Midbrain (tissue), 1 donor: ENCODE measurements around the gene IRF2BP1.
"Not testable (repeated sequence)": the region's sequence is repeated elsewhere in the genome, so short reads cannot be mapped to it uniquely, and the experiment has no call there.

Experiments used
- DNase-seq: peaks from one replicate; lab custom pipeline; 2025; lab: John Stamatoyannopoulos, UW

IRF2BP1 gene

GRCh38 chr19:45881082-45881908 lies 4.6 kb downstream of the IRF2BP1 start:
- no peak for DNase-seq

DNA sequence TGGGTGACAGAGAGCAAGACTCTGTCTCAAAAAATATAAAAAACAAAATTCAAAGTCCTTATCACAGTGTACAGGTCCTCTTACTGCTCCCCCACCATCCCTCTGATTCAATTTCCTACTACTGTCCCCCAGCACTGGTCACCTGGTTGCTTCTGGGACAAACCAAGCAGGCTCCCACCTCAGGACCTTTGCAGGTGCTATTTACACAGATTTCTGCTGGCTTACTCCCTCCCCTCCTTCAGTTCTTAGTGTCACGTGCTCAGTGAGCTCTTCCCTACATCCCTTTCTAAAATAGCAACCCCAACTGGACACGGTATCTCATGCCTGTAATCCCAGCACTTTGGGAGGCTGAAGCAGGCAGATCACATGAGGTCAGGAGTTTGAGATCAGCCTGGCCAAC lies 6.0 kb downstream of the IRF2BP1 start:
- DNase-seq, result no peak

DNA sequence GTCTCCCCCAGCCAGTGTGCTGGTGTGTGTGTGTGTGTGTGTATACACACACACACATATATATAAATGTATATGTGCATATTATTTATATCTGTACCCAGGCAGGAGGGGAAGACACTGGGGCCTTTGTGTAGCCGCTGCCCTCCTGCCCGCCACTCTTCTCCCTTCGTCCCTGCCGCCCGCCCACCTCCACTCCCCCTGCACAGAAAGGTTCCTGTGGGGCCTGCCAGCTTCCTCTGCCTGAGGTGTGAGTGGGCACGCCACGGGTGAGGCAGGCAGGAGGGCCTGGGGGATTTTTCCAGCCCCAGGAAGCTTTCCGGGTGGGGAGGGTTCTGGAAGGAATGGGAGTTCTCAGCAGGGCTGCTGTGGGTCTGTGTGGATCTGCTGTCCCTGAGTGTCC lies 6.9 kb downstream of the IRF2BP1 start:
- no peak for DNase-seq

- no peak for DNase-seq
Measured at GRCh38 chr19:45878043-45878794, 7.7 kb downstream of the IRF2BP1 start.

DNA sequence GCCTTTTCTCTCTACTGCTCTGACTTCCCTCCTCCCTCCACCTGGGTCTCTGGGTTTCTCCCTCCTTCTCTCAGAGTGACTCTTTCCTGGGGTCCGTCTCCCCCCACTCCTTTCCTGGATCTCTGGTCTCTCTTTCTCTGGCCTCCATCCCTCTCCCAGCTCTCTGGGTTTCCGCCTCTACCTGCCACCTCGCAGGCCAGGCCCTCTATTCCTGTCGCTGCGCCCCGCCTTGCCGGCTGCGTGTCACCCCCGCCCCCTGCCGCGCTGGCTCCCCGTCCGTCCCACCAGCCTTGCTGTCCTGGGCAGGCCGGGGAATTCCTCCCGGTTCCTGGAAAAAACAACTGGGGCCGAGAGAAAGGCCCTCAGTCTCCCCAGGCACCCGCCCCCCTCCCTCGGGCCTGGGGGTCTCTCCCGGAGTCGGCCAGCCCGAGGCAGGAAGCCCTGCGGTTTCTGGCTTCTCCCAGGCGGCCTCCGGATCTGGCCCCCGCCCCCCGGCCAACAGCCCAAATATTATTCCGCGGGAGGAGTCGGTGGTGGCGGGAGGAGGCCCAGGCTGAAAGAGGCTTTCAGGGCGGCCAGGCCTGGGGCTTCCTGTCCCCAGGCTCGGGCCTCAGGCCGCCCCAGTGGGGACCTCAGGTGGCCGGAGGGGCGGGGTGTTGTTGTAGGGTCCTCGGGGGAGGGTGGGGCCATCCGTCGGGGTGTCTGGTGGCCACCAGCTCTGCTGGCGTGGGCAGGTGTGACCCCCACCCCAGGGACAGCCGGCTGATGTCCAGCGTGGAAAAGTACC lies 9.3 kb downstream of the IRF2BP1 start:
- no peak for DNase-seq

DNA sequence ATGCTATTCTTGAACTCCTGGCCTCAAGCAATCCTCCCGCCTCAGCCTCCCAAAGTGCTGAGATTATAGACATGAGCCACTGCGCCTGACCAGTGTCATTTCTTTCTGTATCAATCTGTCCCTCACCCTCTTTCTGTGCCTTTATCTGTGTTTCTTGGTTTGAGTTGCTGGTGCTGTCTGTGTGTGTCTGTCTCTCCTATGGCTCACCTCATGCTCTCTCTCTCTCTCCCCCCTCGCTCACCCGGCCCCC lies 9.9 kb downstream of the IRF2BP1 start:
- DNase-seq, result no peak

GRCh38 chr19:45874620-45874966 lies 11.3 kb downstream of the IRF2BP1 start:
- DNase-seq, result no peak

GRCh38 chr19:45873219-45873772 lies 12.6 kb downstream of the IRF2BP1 start:
- no peak for DNase-seq

DNA sequence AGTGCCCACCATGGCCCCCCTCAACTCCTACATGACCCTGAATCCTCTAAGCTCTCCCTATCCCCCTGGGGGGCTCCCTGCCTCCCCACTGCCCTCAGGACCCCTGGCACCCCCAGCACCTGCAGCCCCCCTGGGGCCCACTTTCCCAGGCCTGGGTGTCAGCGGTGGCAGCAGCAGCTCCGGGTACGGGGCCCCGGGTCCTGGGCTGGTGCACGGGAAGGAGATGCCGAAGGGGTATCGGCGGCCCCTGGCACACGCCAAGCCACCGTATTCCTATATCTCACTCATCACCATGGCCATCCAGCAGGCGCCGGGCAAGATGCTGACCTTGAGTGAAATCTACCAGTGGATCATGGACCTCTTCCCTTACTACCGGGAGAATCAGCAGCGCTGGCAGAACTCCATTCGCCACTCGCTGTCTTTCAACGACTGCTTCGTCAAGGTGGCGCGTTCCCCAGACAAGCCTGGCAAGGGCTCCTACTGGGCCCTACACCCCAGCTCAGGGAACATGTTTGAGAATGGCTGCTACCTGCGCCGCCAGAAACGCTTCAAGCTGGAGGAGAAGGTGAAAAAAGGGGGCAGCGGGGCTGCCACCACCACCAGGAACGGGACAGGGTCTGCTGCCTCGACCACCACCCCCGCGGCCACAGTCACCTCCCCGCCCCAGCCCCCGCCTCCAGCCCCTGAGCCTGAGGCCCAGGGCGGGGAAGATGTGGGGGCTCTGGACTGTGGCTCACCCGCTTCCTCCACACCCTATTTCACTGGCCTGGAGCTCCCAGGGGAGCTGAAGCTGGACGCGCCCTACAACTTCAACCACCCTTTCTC lies 13.6 kb downstream of the IRF2BP1 start:
- no peak for DNase-seq

- DNase-seq, result no peak
Measured at GRCh38 chr19:45870798-45871197, 15.1 kb downstream of the IRF2BP1 start.

GRCh38 chr19:45867241-45867640 lies 18.7 kb downstream of the IRF2BP1 start:
- not testable (repeated sequence) for DNase-seq

DNA sequence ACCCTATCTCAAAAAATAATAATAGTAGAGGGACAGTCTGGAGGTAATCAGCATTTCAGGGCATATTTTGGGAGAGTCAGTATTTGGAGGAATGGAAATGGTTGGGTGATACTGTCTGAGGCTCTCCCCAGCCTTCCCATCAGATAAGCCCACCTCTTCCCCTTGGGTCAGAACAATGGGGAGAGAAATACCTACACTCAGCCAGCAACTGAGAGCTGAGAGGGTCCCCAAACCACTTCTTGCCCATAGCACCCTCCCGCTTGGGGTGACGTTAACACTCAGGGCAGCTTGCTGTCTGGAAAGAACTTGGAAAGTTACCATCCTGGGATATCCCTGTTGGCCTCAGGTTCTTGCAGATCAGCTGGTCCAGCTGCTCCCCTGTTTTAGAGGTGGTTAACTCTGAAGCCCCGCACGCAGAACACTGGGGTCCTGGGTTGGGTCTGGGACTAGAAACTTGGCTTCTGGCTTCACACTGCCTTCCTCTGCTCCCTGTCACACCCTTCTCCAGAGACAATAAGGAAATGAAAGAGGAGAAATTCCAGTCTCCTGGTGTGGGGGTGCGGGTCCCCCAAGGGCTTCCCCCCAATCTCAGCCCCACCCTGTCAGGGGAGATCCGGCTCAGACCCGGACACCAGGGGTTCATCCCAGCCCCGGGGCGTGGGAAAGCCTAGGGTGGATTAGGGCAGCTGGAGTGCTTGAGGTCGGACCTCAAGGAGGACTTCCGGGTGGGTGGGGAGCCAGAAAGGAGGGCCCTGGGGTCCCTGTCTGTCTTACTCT lies 19.4 kb downstream of the IRF2BP1 start:
- no peak for DNase-seq

DNA sequence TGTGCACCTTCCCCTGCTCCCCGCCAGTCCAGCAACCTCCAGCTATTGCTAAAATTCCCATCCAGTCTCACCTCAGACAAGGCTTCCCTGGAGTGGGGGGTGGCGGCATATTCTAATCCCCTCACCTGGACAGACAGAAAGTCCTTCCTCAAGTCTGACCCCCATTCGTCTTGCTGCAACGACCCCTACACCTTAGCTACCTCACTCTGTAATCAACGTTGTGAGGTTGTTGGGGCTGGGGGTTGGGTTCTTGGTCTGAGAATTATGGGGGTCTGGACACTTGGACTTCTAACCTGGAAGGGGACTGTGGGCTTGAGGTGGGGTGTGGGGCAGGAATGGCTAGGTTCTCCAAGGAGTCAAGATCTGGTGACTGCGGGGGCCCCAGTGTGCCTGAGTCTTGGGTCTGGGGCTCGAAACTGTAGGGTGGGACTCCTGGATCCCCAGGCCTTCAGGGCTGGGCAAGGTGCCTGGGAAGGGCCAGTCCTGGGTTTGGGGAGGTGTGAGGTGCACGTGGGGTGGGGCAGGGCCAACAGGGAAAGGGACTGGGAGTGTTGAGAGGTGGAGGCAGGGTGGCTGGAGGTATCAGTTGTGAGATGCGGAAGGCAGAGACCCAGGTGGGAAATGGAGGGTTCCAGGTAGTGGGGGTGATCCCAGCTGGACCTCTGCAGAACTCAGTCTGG lies 20.5 kb downstream of the IRF2BP1 start:
- DNase-seq, result no peak

DNA sequence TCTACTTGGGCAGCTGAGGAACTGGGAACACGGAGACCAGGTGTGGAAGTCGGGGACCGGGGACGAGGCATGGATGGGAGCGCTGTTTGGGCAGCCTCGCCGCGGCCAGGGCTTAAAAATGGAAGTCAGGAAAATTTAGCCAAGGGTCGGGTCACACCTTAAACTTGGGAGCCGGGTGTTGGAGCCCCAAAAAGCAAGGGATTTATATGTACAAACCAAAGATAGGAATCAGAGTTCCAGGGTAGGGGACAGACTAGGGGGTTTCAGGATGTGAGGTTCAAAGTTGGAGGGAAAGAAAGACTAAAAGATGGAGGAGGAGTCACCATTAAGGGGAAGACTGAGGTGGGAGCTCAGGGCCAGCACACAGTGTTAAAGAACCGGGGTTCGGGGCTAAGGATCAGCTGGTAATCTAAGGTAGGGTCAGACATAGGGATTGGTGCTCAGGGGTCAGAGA lies 21.3 kb downstream of the IRF2BP1 start:
- no peak for DNase-seq

DNA sequence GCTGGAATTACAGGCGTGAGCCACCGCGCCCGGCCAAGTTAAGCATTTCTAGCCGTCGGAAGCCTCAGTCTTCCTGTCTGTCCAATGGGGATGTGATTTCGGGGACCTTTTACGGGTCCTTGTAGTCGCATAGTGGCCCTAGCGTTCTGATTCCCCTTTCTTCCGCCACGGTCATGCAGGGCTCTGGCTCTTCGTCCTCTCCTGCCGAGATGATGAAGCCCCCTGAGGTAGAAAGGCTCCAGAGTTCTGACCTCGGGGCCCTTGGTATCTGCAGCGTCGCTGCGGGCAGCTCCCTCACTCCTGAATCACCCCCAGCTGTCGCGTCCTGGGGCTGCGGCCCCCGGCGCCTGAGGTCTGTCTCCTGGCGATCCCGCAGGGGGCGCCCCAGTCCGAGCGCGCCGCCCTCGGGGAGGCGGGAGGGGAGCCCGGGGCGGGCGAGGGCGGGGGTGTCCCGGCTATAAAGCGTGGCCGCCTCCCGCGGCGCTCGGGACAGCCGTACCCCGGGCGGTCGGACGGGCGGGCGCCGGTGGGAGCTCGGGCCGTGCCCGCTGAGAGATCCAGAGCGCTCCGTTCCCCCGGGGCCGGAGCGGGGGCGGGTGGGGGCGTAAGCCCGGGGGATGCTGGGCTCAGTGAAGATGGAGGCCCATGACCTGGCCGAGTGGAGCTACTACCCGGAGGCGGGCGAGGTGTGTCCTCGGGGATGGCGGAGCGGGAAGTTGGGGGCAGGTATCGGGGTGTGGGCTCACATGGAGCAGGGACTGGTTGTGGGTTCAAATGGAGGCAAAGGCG lies 21.9 kb downstream of the IRF2BP1 start, which contains the start of gene FOXA3:
Gene FOXA3 (plus strand): TSS at position 487 of the 789 bp plus-strand sequence. CDS start 131 bp downstream, at position 618.
- DNase-seq, result no peak

GRCh38 chr19:45863335-45863839 lies 22.6 kb downstream of the IRF2BP1 start:
- no peak for DNase-seq

DNA sequence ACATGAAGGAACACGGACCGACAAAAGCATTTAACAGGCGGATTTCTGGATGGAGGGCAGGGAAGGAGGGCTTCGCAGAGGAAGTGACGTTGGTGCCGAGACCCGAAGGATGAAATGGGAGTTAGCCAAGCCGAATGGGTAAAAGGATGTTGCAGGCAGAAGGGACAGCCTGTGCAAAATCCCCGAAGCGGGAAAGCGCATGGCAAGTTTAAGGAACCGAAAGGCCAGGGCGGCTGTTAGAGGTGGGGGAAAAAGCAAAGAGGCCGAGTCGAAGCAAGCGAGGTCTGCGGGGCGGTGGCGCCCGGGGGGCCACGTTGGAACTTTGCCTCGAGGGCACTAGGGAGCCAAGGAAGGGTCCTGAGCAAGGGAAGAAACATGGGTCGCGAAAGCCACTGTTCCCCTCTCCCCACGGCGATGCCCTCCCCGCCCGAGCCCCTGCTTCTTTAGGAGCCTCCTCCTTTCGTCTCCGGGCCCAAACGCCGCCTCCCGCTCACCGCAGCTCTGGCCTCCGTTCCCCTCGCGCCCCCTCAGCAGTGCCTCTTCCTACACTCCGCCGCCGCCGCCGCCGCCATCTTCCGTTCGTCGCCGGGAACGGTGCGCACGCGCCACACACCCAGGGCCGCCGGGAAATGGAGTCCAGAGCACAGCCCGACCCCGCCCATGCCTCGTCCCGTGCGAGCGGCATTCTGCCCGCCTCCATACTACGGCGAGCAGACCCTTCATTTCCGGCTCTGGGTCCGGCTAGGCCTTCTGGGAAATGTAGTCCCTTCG lies 23.2 kb downstream of the IRF2BP1 start, which contains the start of gene SYMPK:
Gene SYMPK (minus strand): TSS at position 584 of the 771 bp plus-strand sequence. CDS start 8,652 bp downstream, outside the sequence.
- DNase-seq, result peak; percentile 99

DNA sequence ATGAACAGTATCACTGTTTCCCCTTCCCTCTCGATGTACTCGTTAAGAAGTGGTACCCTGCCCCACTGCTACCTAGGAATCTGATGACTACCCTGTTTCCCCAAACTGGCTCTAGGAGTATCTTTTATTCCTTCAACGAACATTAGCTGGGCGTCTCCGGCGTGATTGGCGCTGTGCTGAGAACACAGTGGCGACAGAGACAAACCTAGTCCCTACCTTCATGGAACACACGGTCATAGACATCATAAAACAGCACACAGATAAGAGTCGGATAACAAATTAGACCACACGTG lies 23.7 kb downstream of the IRF2BP1 start:
- peak; percentile 63 for DNase-seq
